22Rv1 (cell line): ENCODE results near the gene ZNF865.

Experiments
- CTCF ChIP-seq: fragments of 450-650 bp; IDR thresholded peaks from 2 replicates; pipeline ENCODE4 v1.5.1; 2017; ENCODE audit warnings: mild to moderate bottlenecking
- ZFX ChIP-seq: fragments of 450-650 bp; IDR thresholded peaks from 2 replicates; pipeline ENCODE4 v1.6.1; 2017; ENCODE audit warnings: antibody characterized with exemption, borderline replicate concordance

GRCh38 chr19:55611300-55611982 is 6.0 kb downstream of the ZNF865 start:
- no peak for TF ChIP-seq CTCF
- no peak for TF ChIP-seq ZFX
